H7 (cell line): ENCODE data around the gene POLH. TPM values are rescaled to one million over a fixed set of nuclear protein-coding genes. Genes with fewer than 3 reads are reported as not detected.
"Not testable (repeated sequence)": the region's sequence is repeated elsewhere in the genome, so short reads cannot be mapped to it uniquely, and the experiment has no call there.

Experiments
- DNase-seq: peaks from one replicate; pipeline ENCODE4 v3.0.0; 2012
- H3K27me3 ChIP-seq: 2 replicates; pipeline ENCODE4 v1.6.0; 2011; ENCODE audit warnings: mild to moderate bottlenecking, low read length; ENCODE audit not compliant: control insufficient read depth, insufficient read depth
- H3K36me3 ChIP-seq: replicated peaks from 2 replicates; pipeline ENCODE4 v1.5.1; 2011; ENCODE audit warnings: low read length; ENCODE audit not compliant: control insufficient read depth, insufficient read depth
- H3K4me3 ChIP-seq: 2 replicates; pipeline ENCODE4 v1.5.1; 2011; ENCODE audit warnings: low read depth, mild to moderate bottlenecking, control low read depth, low read length, moderate library complexity; ENCODE audit not compliant: insufficient read depth
- total RNA-seq: library from RNA; depleted of rRNA; stranded (reverse); fragments of >200 nt; shearing (Covaris generic); gene quantifications from 2 replicates; pipeline ENCODE4 v1.2.3, GENCODE V29; 2014

The POLH gene
- total RNA-seq, 1 experiment from 2014 or later = 4.7 TPM

DNA sequence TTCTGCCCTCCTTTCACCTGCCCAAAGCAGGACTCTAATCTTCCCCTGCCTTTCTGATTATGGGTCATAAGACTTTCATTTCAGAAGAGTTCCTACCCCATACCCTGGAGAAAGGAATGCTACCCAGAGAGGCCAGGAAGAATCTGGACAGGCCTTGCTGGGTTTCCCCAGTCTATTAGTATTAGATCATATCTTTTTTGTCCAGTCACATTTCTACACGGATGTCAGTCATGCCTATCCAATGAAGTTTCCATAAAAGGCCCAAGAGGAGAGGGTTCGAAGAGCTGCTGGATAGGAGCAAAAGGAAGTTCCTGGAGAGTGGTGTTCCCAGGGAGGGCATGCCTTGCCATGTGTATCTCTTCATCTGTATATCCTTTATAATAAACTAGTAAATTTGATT is 3.2 kb downstream of the POLH start:
- no peak overlapping the region for H3K4me3 ChIP-seq
- H3K36me3 ChIP-seq = peaks cover 3% of the 10 kb centered on the region; the same call in 1 of the 2 replicates
- no peak for DNase-seq
- H3K27me3 ChIP-seq = no peaks in the 10 kb centered on the region

DNA sequence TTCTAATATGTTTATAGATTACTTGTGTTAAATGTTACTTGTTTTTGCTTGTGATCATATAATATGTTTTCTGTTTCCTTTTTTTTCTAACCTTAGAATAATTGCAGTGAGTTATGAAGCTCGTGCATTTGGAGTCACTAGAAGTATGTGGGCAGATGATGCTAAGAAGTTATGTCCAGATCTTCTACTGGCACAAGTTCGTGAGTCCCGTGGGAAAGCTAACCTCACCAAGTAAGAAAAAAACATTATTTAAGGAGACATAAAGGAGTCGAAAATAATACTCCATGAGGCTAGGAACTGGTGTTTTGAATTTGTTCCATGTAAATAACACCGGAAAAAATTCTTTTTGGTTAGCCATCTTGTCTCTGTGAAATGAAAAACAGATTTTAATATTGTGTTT is 6.9 kb downstream of the POLH start:
- H3K27me3 ChIP-seq = no peaks in the 10 kb centered on the region
- H3K36me3 ChIP-seq = peaks cover 9% of the 10 kb centered on the region
- H3K4me3 ChIP-seq = no peak overlapping the region
- DNase-seq = no peak

DNA sequence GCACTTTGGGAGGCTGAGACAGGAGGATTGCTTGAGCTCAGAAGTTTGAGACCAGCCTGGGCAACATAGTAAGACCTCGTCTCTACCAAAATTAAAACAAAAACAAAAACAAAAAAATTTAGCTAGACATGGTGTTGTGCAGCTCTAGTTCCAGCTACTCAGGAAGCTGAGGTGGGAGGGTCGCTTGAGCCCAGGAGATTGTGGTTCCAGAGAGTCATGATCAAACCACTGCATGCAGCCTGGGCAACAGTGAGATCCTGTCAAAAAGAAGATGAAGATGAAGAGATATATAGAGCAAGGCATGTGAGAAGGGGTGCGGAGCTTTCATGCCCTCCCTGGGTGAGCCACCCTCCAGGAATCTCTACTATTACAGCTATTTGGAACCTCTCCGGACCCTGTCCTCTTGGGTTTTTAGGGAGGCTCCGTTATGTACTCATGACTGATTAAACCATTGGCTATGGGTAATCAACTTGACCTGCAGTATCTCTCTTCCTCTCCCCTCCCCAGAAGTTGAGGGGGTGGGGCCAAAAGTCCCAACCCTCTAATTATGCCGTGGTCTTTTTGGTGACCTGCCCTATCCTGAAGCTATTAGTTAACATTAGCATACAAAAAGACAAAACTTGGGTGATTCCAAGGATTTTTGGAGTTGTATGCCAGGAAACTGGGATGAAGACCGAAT is 9.0 kb downstream of the POLH start:
- peaks cover 9% of the 10 kb centered on the region for H3K36me3 ChIP-seq
- H3K4me3 ChIP-seq = no peak overlapping the region
- no peaks in the 10 kb centered on the region for H3K27me3 ChIP-seq
- no peak for DNase-seq

DNA sequence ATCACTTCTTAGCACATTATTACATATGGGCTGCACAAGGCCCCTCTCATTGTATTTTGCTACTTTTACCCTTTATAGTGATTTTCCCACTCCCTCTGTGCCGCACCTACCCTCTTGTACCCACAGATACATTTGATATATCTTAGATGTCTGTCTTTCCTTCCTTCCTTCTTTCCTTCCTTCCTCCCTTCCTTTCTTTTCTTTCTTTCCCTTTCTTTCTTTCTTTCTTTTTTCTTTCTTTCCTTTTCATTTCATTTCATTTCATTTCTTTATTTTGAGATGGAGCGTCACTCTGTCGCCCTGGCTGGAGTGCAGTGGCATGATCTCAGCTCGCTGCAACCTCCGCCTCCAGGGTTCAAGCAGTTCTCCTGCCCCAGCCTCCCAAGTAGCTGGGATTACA is 12.2 kb downstream of the POLH start:
- Histone ChIP-seq H3K27me3 (no peaks in the 10 kb centered on the region), H3K4me3 (no peak overlapping the region), H3K36me3 (peaks cover 8% of the 10 kb centered on the region)
- DNase-seq = no peak

DNA sequence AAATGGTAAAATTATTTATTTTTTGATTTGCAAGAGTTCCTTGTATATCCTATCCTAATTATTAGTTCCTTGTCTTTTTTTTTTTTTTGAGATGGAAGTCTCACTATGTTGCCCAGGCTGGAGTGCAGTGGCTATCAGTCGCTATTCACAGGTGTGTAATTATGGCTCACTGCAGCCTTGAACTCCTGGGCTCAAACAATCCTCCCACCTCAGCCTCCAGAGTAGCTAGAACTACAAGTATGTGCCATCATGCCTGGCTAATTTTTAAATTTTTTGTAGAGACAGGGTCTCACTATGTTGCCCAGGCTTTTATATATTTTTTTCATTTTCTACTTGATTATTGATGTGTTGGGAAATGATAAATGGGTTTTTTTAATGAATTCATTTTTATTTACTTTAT is 13.6 kb downstream of the POLH start:
- DNase-seq, H3K36me3 ChIP-seq: not testable (repeated sequence)

DNA sequence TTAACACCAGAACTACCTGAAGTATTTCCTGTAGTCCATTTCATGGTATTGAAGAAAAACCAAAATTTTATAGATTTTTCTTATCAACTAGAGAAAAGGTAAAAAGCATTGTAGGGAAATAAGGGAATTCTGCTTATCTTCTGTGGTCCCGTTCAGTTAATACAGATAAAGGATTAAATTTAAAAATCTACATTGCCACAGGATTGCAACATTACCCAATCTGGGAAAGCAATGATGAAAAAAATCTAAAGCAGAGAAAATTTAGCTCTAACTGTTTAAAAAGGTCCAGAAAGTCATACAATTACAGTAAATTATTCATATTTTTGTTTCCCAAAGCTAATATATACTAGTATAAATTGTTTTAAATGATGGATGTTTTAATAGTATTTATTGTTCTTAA is 18.0 kb downstream of the POLH start:
- no peaks in the 10 kb centered on the region; the same call in 1 of the 2 replicates for H3K36me3 ChIP-seq
- H3K27me3 ChIP-seq = no peaks in the 10 kb centered on the region
- no peak for DNase-seq
- no peak overlapping the region for H3K4me3 ChIP-seq

More for the DNA sequence above, 13.6 kb downstream of the POLH start:
- not testable (repeated sequence) for H3K27me3 ChIP-seq, H3K4me3 ChIP-seq

DNA sequence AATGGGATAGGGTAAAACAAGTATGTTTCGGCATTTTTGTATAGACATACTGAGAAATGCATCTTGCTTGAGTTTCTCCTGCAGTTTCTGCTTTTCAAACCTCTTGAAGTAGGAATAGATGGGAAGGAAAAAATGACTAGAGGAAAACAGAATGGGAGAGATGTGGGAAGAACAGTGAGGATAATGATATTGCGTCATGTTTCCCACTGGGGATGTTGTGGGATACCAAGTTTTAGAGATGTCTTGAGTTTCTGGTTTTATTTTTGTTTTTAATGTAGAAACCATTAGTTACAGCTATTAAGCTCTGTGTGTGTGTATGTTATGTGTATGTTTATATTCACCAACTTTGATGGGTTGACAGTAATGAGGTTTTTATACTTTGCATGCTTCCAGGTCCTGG is 24.6 kb downstream of the POLH start:
- no peaks in the 10 kb centered on the region; the same call in none of the 2 replicates for H3K36me3 ChIP-seq
- no peaks in the 10 kb centered on the region for H3K27me3 ChIP-seq
- no peak for DNase-seq
- H3K4me3 ChIP-seq = no peak overlapping the region

DNA sequence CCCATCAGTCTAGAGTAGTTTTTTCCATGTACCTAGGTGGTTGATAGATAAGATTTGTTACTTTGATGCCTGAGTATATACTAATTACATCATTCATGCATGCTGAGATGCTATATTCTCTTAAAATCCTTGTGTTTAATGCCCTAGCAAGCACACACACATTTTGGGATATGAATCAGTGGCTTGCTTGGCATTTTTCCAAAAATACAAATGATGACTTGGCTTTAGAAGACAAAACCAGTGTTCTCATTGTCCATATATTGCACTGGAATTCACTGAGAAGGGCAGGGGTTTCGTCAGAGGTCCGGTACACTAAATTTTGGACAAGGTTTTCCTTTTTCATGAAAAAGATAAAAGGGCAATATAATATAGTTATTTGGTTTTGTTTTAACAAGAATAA is 28.2 kb downstream of the POLH start:
- DNase-seq = no peak
- Histone ChIP-seq H3K4me3 (no peak overlapping the region), H3K27me3 (no peaks in the 10 kb centered on the region), H3K36me3 (no peaks in the 10 kb centered on the region; the same call in 1 of the 2 replicates)

DNA sequence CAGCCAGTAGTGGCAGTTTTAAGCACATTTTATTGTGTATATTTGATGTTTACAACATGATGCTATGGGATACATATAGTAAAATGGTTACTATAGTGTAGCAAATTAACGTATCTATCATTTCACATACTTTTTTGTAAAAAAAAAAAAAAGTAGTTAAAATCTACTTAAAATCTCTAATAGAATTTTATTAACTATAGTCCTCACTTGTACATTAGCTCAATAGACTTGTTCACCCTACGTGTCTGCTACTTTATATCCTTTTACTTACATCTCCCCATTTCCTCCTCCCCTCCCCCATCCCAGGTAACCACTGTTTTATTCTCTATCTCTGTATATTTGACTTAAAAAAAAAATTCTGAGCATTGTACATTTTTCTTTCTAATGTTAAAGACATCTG is 30.0 kb downstream of the POLH start:
- Histone ChIP-seq H3K4me3 (no peak overlapping the region), H3K36me3 (peaks cover 2% of the 10 kb centered on the region), H3K27me3 (no peaks in the 10 kb centered on the region)
- DNase-seq = no peak

DNA sequence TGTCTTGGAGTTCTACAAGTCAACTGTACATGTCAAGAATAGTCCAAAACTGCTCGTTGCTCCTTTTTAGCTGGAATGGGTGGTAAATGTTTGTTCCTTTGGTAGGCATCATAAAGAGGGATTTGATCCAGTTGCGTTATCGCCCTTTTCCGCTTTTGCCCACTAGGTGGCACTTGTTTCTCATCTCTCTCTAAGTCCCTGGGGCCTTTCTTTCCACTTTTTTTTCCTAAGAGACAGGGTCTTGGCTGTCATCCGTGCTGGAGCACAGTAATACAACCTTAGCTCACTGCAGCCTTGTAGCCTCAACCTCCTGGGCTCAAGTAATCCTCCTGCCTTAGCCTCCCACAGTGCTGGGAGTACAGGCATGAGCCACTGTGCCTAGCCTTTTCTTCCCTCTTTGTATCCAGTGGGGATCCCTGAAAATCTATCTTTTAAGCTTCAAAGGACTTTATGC is 32.4 kb downstream of the POLH start:
- Histone ChIP-seq H3K4me3 (no peak overlapping the region), H3K27me3 (no peaks in the 10 kb centered on the region), H3K36me3 (peaks cover 3% of the 10 kb centered on the region)
- peak; percentile 79 for DNase-seq

DNA sequence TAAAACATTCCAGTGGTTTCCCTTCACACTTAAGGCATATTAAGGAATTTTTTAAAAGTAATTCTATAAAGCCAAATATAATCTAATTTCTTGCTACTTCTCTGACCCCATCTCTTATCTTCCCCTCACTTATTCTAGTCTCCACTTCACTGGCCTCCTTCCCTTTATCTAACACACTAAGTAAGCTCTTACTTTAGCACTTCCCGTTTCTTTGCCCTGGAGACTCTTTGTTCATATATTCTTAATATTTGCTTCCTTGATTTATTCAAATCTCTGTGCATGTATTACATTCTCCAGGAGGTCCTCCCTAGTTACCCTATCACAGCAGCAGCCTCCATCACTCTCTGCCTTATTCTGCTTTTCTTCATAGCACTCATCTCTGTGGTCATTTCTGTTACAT is 32.8 kb downstream of the POLH start:
- no peaks in the 10 kb centered on the region for H3K27me3 ChIP-seq
- H3K36me3 ChIP-seq = peaks cover 3% of the 10 kb centered on the region
- no peak for DNase-seq
- no peak overlapping the region for H3K4me3 ChIP-seq

DNA sequence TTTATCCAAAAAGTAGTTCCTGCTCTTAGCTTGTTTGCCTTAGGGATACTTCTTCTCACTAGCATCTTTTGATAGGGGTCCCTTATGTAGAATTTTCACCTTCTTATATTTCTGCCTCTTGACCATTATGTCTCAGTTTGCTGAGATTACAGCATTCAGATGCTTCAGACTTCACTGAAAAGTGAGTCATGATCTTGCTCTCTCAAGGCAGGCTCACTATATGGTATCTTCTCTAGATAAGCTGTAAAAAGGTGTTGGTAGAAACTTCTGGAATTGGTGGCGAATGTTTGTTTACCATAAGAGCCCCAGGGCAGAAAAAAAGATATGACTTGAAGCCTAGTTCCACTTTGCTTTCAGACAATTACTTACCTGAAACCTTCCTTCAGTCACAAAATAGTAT is 33.4 kb downstream of the POLH start:
- Histone ChIP-seq H3K27me3 (no peaks in the 10 kb centered on the region), H3K4me3 (no peak overlapping the region), H3K36me3 (peaks cover 7% of the 10 kb centered on the region)

DNA sequence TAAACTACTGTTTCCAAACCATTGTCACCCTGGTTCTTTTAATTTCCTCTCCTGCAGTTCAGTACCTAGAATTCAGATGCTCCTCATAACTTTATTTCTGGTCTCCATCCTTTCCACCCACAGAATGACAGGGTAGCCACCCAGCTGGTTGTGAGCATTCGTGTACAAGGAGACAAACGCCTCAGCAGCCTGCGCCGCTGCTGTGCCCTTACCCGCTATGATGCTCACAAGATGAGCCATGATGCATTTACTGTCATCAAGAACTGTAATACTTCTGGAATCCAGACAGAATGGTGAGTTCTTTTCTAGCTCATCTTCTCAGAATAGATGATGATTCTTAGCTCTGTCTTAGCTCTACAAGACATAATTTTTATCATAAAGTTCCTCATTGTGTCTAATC is 34.4 kb downstream of the POLH start:
- Histone ChIP-seq H3K27me3 (no peaks in the 10 kb centered on the region), H3K4me3 (no peak overlapping the region), H3K36me3 (peaks cover 7% of the 10 kb centered on the region)
- DNase-seq = no peak

More for the DNA sequence above, 33.4 kb downstream of the POLH start:
- no peak for DNase-seq

DNA sequence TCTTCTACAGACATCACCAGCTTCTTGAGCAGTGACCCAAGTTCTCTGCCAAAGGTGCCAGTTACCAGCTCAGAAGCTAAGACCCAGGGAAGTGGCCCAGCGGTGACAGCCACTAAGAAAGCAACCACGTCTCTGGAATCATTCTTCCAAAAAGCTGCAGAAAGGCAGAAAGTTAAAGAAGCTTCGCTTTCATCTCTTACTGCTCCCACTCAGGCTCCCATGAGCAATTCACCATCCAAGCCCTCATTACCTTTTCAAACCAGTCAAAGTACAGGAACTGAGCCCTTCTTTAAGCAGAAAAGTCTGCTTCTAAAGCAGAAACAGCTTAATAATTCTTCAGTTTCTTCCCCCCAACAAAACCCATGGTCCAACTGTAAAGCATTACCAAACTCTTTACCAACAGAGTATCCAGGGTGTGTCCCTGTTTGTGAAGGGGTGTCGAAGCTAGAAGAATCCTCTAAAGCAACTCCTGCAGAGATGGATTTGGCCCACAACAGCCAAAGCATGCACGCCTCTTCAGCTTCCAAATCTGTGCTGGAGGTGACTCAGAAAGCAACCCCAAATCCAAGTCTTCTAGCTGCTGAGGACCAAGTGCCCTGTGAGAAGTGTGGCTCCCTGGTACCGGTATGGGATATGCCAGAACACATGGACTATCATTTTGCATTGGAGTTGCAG is 37.9 kb downstream of the POLH start:
- Histone ChIP-seq H3K4me3 (no peak overlapping the region), H3K36me3 (peaks cover 7% of the 10 kb centered on the region), H3K27me3 (no peaks in the 10 kb centered on the region)
- no peak for DNase-seq

DNA sequence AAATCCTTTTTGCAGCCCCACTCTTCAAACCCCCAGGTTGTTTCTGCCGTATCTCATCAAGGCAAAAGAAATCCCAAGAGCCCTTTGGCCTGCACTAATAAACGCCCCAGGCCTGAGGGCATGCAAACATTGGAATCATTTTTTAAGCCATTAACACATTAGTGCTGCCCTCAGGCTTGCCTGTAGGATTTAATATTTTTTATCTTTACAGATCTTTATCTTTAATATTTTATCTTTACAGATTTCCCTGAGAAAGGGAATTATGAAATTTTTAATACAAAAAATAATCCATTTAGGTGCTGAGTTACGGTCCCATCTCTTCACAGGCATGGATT is 38.4 kb downstream of the POLH start:
- H3K4me3 ChIP-seq = no peak overlapping the region
- no peak for DNase-seq
- H3K36me3 ChIP-seq = peaks cover 7% of the 10 kb centered on the region
- no peaks in the 10 kb centered on the region for H3K27me3 ChIP-seq
